Caco-2 (cell line): ENCODE measurements around the gene REG4. TPM values are rescaled to one million over a fixed set of nuclear protein-coding genes. Genes with fewer than 3 reads are reported as not detected.
A peak's percentile ranks its signal among the peaks of the same experiment; 100 is the strongest.
"Not testable (repeated sequence)": the region's sequence is repeated elsewhere in the genome, so short reads cannot be mapped to it uniquely, and the experiment has no call there.

ENCODE experiments used
- Bru-seq: library from RNA; stranded (reverse); fragments of 400-500 nt; gene quantifications from one replicate; lab custom pipeline; 2021; lab: Mats Ljungman, UMichigan
- BruChase-seq, 2 experiments: library from RNA; stranded (reverse); fragments of 400-500 nt; gene quantifications; one replicate each; lab custom pipeline; 2021; lab: Mats Ljungman, UMichigan
- BruUV-seq: library from RNA; stranded (reverse); fragments of 400-500 nt; replicated peaks from 2 replicates; lab custom pipeline; 2021; lab: Mats Ljungman, UMichigan
- CTCF ChIA-PET: fragments of 300-600 bp; sonication (Branson Sonifier 250); formaldehyde crosslinking; loops from one replicate; lab custom pipeline; 2022; ENCODE audit warnings: antibody characterized with exemption; lab: Charles Lee
- POLR2A ChIA-PET: fragments of 300-600 bp; sonication (Branson Sonifier 250); formaldehyde crosslinking; loops from one replicate; lab custom pipeline; 2022; ENCODE audit warnings: antibody characterized with exemption; lab: Charles Lee
- DNase-seq, 2 experiments: peaks; one replicate each; pipeline versions ENCODE4 v3.0.0 to v3.0.0-alpha.2; 2020 to 2022
- H3K27me3 ChIP-seq: replicated peaks from 2 replicates; pipeline ENCODE4 v1.6.0; 2011; ENCODE audit warnings: low read length; ENCODE audit not compliant: control insufficient read depth, insufficient read depth
- H3K36me3 ChIP-seq: 2 replicates; pipeline ENCODE4 v1.5.1; 2011; ENCODE audit warnings: low read length; ENCODE audit not compliant: control insufficient read depth, insufficient read depth
- H3K4me1 ChIP-seq: fragments of 250-450 bp; sonication (Bioruptor Pico); 2 replicates; pipeline ENCODE4 v1.5.1; 2020; ENCODE audit warnings: mild to moderate bottlenecking
- H3K4me3 ChIP-seq: 2 replicates; pipeline ENCODE4 v1.5.1; 2011; ENCODE audit warnings: low read depth, mild to moderate bottlenecking, control low read depth, low read length
- H3K9me3 ChIP-seq: fragments of 250-450 bp; sonication (Bioruptor Pico); 2 replicates; pipeline ENCODE4 v1.5.1; 2020; ENCODE audit warnings: mild to moderate bottlenecking, moderate library complexity
- H3K27ac Mint-ChIP-seq: one replicate; pipeline ENCODE4 v1.8.0; 2022; ENCODE audit warnings: mixed read lengths; ENCODE audit not compliant: unreplicated experiment
- H3K27me3 Mint-ChIP-seq: one replicate; pipeline ENCODE4 v1.8.0; 2022; ENCODE audit warnings: mixed read lengths; ENCODE audit not compliant: insufficient read depth, unreplicated experiment
- H3K36me3 Mint-ChIP-seq: one replicate; pipeline ENCODE4 v1.8.0; 2022; ENCODE audit warnings: mild to moderate bottlenecking, mixed read lengths; ENCODE audit not compliant: insufficient read depth, unreplicated experiment
- H3K4me1 Mint-ChIP-seq: one replicate; pipeline ENCODE4 v1.8.0; 2022; ENCODE audit warnings: low read depth, mixed read lengths; ENCODE audit not compliant: unreplicated experiment
- H3K4me3 Mint-ChIP-seq: one replicate; pipeline ENCODE4 v1.8.0; 2022; ENCODE audit warnings: mild to moderate bottlenecking, moderate library complexity, mixed read lengths; ENCODE audit not compliant: unreplicated experiment
- H3K9me3 Mint-ChIP-seq: one replicate; pipeline ENCODE4 v1.8.0; 2022; ENCODE audit warnings: mixed read lengths; ENCODE audit not compliant: unreplicated experiment
- CTCF ChIP-seq, 2 experiments: fragments of 200-600 bp in 1 of 2; IDR thresholded peaks; 1 replicate in 1 of 2; 2 replicates in 1 of 2; pipeline versions ENCODE4 v1.5.1 to v1.8.0; 2011 to 2022; ENCODE audit warnings: antibody characterized with exemption in 1 of 2, control low read depth in 1 of 2, inconsistent platforms in 1 of 2, low read depth in 1 of 2, low read length in 1 of 2, mild to moderate bottlenecking in 1 of 2, moderate library complexity in 1 of 2; ENCODE audit not compliant: insufficient read depth in 1 of 2, severe bottlenecking in 1 of 2, unreplicated experiment in 1 of 2
- intact Hi-C: fragments of 100-400 bp; cut with micrococcal nuclease; formaldehyde crosslinking; loops from one replicate; pipeline ENCODE4 v1.10.0; 2022; ENCODE audit not compliant: unreplicated experiment
- long read RNA-seq: library from polyadenylated mRNA; stranded (forward); transcript quantifications from one replicate; pipeline ENCODE4 v2.0.0, GENCODE V29; 2022
- total RNA-seq: library from RNA; stranded (reverse); gene quantifications from 2 replicates; pipeline ENCODE4 v1.2.3, GENCODE V29; 2022

Gene REG4
- 8.0 and 18.8 TPM in 2 replicates for total RNA-seq
- percentile 49 among the genes with signal in this experiment for Bru-seq, nascent RNA
- BruChase-seq, experiment 1, labeled RNA remaining after a 2-hour chase, result percentile 40 among the genes with signal in this experiment
- percentile 47 among the genes with signal in this experiment for BruChase-seq, experiment 2, labeled RNA remaining after a 6-hour chase
- long read RNA-seq, transcript REG4-201 (6 exons, 1,357 nt), result major isoform, 49 of 60 reads
- long read RNA-seq, partial matches to known transcripts, result 9 of 60 reads
- long read RNA-seq, other reads (novel, unspliced or antisense), result 1 of 60 reads

GRCh38 chr1:119811387-119811786 is at the start of gene REG4:
Gene REG4, minus strand, starts transcription at chr1:119811460. Its CDS starts 2,691 bp downstream, at chr1:119808769.
- Histone ChIP-seq H3K9me3 (no peaks in the 10 kb centered on the region), H3K4me3 (peak within 1 kb of the TSS; percentile 13; the same call in 1 of the 2 replicates), H3K4me1 (peaks cover 14% of the 10 kb centered on the region), H3K27me3 (no peaks in the 10 kb centered on the region), H3K36me3 (no peaks in the 10 kb centered on the region)
- CTCF ChIA-PET, result interaction anchor here (0.5 kb wide), 1 partner anchor 56 kb away, joined by 3 read pairs; no protein-coding TSS in a partner anchor
- TF ChIP-seq CTCF (IDR thresholded peaks at IDR 0.05; ENCODE audit: insufficient read depth in 1 of 2, low read depth in 1 of 2, low read length in 1 of 2, severe bottlenecking in 1 of 2, unreplicated experiment in 1 of 2), result no peak
- no peak for DNase-seq
- Mint-ChIP-seq H3K27ac (no peak within 1 kb of the TSS), H3K4me3 (no peak within 1 kb of the TSS), H3K27me3 (no peaks in the 10 kb centered on the region), H3K4me1 (peaks cover 20% of the 10 kb centered on the region), H3K9me3 (no peaks in the 10 kb centered on the region), H3K36me3 (no peaks in the 10 kb centered on the region)
- BruUV-seq, result no TSS peak
- POLR2A ChIA-PET, result no interaction called here
- intact Hi-C loops, result no loop called here

GRCh38 chr1:119859647-119860046 is 48.4 kb upstream of the REG4 start:
- H3K27me3 ChIP-seq, result no peaks in the 10 kb centered on the region
- no peak for DNase-seq
- no TSS peak for BruUV-seq
- Mint-ChIP-seq H3K9me3 (no peaks in the 10 kb centered on the region), H3K36me3 (no peaks in the 10 kb centered on the region), H3K4me1 (peaks cover 6% of the 10 kb centered on the region), H3K4me3 (no peak overlapping the region), H3K27me3 (no peaks in the 10 kb centered on the region), H3K27ac (no peak overlapping the region)
- intact Hi-C loops, result loop anchor here (5.0 kb wide), 1 partner anchor 32 kb away; no protein-coding TSS in a partner anchor
- no peak for TF ChIP-seq CTCF (IDR thresholded peaks at IDR 0.05; ENCODE audit: insufficient read depth in 1 of 2, low read depth in 1 of 2, low read length in 1 of 2, severe bottlenecking in 1 of 2, unreplicated experiment in 1 of 2)
- ChIA-PET CTCF (no interaction called here), POLR2A (no interaction called here)
- H3K36me3 ChIP-seq, result no peaks in the 10 kb centered on the region
- no peak overlapping the region for H3K4me3 ChIP-seq
- H3K9me3 ChIP-seq, result no peaks in the 10 kb centered on the region
- peaks cover 16% of the 10 kb centered on the region for H3K4me1 ChIP-seq

DNA sequence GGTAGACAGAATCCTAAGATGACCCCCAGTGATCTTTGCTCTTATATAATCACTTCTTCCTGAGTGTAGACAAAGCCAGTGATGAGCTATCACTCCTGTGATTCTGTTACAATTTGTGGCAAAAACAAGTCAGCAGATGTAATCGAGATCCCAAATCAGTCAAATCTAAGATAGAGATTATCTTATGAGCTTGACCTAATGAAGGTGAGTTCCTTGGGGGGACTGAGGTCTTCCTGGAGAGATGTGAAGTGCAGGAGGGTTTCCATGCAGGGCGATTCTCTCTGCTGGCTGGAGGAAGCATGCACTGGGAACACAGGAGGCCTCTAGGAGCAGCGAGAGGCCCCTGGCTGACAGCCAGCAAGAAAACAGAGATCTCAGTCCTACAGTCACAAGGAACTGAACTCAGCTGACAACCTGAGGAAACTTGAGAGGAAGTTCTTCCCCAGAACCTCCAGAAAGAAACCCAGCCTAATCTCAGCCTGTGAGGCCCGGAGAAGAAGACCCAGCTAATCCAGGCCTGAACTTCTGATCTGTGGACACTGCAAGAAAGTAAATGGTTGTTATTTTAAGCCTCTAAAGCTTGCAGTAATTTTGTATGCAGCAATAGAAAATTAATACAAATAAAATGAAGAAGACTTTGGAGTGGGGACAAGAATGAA is 47.4 kb upstream of the REG4 start:
- H3K4me3 Mint-ChIP-seq, H3K9me3 Mint-ChIP-seq, DNase-seq, H3K4me1 Mint-ChIP-seq, H3K27me3 ChIP-seq, intact Hi-C loops, H3K36me3 ChIP-seq, H3K27me3 Mint-ChIP-seq, H3K4me3 ChIP-seq, POLR2A ChIA-PET, CTCF ChIA-PET, H3K36me3 Mint-ChIP-seq, BruUV-seq, H3K27ac Mint-ChIP-seq, H3K9me3 ChIP-seq: not testable (repeated sequence)
- H3K4me1 ChIP-seq, result peaks cover 16% of the 10 kb centered on the region
